NCI-H1417 (cell line): ENCODE measurements around the gene LAMTOR4.
"Not testable (repeated sequence)": the region's sequence is repeated elsewhere in the genome, so short reads cannot be mapped to it uniquely, and the experiment has no call there.

ENCODE experiments used
- DNase-seq, 3 experiments: peaks; one replicate each; lab custom pipeline; 2025; lab: John Stamatoyannopoulos, UW

Gene LAMTOR4

DNA sequence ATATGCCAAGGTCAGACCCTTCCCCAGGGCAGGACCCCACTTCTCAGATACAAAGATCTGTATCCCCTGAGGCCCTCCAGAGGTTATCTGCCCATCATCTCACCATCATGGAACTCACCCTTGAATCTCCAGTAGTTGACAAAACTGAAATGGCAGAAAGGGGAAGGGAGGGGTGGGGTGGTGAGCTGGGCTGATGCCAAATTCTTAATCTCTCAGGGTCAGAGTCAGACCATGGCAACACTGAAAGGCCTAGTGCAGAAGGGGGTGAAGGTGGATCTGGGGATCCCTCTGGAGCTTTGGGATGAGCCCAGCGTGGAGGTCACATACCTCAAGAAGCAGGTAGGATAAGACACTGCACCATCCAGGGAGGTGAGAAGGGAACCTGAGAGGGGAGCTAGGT, 26.1 kb upstream of the LAMTOR4 start:
- no peak for DNase-seq

DNA sequence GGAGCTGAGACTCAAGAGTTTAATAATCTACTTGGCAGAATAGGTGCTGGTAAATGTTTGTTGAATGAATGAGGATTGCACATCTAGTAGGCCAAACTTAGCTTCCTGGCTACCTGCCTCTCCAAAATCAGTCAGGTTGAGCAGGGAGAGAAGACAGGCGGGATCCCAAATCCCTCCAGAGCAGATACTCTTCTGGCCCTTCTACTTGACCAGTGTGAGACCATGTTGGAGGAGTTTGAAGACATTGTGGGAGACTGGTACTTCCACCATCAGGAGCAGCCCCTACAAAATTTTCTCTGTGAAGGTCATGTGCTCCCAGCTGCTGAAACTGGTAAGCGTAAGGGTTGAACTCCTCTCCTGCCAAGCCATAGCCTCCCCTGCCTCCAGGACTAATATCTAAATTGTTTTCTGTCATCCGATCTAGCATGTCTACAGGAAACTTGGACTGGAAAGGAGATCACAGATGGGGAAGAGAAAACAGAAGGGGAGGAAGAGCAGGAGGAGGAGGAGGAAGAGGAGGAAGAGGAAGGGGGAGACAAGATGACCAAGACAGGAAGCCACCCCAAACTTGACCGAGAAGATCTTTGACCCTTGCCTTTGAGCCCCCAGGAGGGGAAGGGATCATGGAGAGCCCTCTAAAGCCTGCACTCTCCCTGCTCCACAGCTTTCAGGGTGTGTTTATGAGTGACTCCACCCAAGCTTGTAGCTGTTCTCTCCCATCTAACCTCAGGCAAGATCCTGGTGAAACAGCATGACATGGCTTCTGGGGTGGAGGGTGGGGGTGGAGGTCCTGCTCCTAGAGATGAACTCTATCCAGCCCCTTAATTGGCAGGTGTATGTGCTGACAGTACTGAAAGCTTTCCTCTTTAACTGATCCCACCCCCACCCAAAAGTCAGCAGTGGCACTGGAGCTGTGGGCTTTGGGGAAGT, 24.2 kb upstream of the LAMTOR4 start:
- DNase-seq, result no peak

GRCh38 chr7:100126239-100126930, 22.3 kb upstream of the LAMTOR4 start:
- DNase-seq, result no peak

DNA sequence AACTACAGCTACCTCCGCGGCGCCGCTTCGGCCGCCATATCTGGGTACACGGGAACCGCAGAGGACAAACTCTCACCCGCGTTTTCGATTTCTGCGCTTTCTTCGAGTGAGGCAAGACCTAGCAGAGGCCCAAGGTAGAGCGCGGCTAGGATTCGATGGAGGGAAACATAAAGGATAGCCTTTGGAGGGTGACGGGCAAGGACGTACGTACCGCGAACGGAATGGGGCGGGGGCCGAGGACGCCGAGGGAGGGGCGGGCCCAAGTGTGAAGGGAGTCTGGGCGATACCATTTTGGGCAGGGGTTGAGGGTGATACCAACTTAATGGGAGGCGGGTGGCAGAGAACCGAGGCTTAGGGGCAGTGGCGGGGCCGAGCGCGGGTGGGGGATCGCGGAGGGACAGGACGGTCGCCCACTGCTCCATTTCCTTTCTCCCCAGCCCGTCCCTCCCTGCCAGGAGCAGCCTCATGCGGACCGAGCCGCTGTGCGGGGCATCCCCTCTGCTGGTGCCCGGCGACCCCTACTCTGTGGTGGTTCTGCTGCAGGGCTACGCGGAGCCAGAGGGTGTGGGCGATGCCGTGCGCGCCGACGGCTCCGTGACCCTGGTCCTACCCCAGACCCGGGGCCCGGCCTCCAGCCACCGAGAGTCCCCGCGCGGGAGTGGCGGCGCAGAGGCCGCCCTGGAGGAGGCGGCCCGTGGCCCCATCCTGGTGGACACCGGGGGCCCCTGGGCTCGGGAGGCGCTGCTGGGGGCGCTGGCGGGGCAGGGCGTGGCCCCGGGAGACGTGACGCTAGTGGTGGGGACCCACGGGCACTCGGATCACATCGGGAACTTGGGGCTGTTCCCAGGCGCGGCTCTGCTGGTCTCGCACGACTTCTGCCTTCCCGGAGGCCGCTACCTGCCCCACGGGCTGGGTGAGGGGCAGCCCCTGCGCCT, 21.5 kb upstream of the LAMTOR4 start, which contains the start of gene MBLAC1:
Gene MBLAC1 (plus strand): TSS at position 37 of the 935 bp plus-strand sequence. CDS start 429 bp downstream, at position 466.
- peak; percentile 95 to 100 (median 98) for DNase-seq

- DNase-seq, result peak in 2 of 3 experiments; percentile 42 to 56
These were observed 20.7 kb upstream of the LAMTOR4 start for GRCh38 chr7:100127866-100128636.

GRCh38 chr7:100128637-100128963, 20.1 kb upstream of the LAMTOR4 start:
- DNase-seq, result no peak

DNA sequence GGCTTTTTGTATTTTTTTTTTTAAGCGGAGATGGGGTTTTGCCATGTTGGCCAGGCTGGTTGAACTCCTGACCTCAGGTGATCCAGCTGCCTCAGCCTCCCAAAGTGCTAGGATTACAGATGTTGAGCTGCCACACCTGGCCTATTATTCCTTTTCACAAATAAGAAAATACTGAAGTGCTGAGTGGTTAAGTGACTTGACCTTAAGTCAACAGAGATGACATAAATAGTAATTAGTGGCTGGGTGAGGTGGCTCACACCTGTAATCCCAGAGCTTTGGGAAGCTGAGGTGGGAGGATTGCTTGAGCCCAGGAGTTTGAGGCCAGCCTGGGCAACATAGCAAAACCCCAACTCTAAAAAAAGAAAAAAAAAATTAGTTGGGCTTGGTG, 18.5 kb upstream of the LAMTOR4 start:
- DNase-seq, result peak in 2 of 3 experiments; percentile 45 to 82

DNA sequence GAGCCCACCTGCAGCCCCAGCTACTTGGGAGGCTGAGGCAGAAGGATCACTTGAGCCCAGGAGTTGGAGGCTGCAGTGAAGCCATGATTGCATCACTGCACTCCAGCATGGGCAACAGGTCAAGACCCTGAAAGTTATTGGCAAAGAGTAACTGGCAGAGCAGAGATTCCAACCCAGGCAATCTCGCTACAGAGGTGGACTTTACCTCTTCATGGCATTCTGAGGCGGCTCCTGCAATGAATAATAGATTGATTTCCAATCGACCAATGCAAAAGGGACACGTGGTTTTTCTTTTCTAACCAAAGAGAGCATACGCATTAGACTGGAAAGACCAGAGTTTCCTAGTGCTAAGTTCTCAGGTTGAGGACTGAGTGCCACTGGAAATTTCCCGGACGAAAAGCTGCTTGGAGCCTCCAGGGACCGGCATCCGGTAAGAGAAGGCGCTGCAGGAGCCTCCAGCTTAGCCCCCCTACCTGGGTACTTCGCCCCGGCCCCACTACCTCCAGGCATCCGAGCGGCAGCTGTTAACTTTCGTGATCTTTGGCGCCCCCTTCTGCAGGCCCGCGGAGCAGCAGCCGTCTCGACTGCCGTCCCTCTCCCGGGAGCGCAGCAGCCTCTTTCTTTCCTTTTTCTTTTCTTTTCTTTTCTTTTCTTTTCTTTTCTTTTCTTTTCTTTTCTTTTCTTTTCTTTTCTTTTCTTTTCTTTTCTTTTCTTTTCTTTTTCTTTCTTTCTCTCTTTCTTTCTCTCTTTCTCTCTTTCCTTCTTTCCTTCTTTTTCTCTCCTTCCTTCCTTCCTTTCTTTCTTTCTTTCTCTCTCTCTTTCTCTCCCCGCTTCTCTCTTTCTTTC, 17.9 kb upstream of the LAMTOR4 start:
- peak; percentile 69 to 87 (median 80) for DNase-seq

DNA sequence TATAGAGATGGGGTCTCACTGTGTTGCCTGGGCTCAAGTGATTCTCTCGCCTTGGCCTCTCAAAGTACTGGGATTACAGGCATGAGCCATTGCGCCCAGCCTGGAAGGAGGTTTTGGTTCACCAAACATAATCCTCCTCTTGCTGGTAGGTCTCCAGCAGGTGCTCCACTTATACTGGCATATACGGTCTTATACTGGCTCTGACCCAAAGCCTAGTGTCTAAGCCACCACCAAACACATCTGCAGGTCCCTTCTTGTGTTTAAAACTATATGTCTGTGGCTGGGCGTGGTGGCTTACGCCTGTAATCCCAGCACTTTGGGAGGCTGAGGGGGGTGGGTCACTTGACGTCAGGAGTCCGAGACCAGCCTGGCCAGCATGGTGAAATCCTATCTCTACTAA, 16.6 kb upstream of the LAMTOR4 start:
- DNase-seq, result no peak

DNA sequence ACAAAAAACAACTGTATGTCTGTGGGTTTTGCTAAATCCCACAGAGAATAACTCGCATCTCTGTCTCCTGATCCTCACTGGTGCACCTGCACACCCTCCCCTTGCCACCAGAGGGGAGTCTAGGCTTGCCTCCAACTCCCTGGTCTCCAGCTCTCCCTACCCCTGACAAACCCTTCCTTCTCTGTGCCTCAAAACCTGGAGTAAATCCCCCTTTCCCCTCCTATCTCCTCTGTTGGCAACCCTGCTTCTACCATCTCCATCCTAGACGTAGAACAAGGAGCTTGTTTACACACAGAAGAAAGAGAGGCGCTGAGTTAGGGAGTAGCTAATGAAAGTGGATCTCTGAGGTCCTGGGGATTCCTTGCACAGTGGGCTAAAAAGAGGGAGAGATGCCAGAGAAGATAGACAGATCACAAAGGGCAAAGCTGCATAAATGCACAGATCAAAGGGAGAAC, 16.0 kb upstream of the LAMTOR4 start:
- peak; percentile 47 to 72 (median 61) for DNase-seq

- DNase-seq, result peak in 1 of 3 experiments; percentile 36
These were observed 10.6 kb upstream of the LAMTOR4 start for GRCh38 chr7:100137851-100138760.

- no peak for DNase-seq
These were observed 7.2 kb upstream of the LAMTOR4 start for GRCh38 chr7:100141555-100141949.

- DNase-seq, result no peak
These were observed 6.3 kb upstream of the LAMTOR4 start for GRCh38 chr7:100142461-100142860.

DNA sequence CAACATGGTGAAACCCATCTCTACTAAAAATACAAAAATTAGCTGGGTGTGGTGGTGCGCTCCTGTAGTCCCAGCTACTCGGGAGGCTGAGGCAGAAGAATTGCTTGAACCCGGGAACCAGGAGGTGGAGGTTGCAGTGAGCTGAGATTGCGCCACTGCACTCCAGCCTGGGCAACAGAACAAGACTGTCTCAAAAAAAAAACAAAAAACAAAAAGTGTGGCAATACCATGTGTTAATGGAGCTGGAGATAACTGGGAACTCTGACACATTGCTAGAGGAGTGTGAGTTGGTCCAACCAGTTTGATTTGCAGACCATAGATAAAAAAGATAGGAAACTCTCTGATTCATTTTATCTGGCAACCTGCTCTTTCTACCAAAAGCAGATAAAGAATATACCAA, 2.4 kb upstream of the LAMTOR4 start:
- not testable (repeated sequence) for DNase-seq

- no peak for DNase-seq
These were observed 1.4 kb upstream of the LAMTOR4 start for GRCh38 chr7:100147278-100147677.

DNA sequence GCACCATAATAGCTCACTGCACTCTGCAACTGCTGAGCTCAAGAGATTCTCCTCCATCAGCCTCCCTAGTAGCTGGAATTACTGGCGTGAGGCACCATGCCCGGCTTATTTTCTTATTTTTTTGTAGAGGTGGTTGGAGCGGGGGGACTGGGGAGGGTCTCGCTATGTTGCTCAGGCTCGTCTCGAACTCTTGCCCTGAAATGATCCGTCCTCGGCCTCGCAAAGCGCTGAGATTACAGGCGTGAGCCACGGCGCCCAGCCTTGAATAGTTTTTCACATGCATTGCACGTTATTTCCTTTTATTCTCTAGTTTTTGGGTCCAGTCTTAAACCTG, 526 bp upstream of the LAMTOR4 start:
- DNase-seq, result no peak

- no peak for DNase-seq
These were observed 3.7 kb downstream of the LAMTOR4 start for GRCh38 chr7:100152404-100152803.

GRCh38 chr7:100152937-100153666, 4.4 kb downstream of the LAMTOR4 start:
- no peak for DNase-seq
